Limb (tissue), 2 donors: Measurements from ENCODE around the gene MYO9A.

ENCODE experiments used
- DNase-seq, 2 donors: peaks; one replicate each; pipeline ENCODE4 v3.0.0-alpha.2; 2016; ENCODE audit errors: extremely low spot score in 2 of 2

MYO9A gene

DNA sequence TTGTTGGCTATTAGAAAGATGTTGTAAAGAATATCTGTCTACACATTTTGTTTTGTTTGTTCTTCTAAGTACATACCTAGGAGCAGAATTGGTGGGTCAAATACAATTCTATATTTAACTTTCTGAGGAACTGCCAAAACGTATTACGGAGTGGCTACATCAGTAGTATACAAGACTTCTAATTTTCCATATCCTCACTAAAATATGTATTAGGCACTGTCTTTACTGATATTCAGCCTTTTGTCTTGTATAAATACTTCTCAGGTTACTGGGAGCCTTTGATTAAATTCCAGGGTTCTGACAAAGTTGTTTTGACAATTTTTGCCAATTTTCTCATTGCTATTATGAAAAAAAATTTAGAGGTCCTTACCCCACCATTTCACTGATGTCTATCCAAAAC lies 160.9 kb downstream of the MYO9A start:
- DNase-seq: no peak

GRCh38 chr15:71951134-71951533 lies 166.8 kb downstream of the MYO9A start:
- DNase-seq: no peak

GRCh38 chr15:71945012-71945411 lies 172.9 kb downstream of the MYO9A start:
- no peak for DNase-seq

GRCh38 chr15:71943806-71944205 lies 174.1 kb downstream of the MYO9A start:
- DNase-seq: no peak

DNA sequence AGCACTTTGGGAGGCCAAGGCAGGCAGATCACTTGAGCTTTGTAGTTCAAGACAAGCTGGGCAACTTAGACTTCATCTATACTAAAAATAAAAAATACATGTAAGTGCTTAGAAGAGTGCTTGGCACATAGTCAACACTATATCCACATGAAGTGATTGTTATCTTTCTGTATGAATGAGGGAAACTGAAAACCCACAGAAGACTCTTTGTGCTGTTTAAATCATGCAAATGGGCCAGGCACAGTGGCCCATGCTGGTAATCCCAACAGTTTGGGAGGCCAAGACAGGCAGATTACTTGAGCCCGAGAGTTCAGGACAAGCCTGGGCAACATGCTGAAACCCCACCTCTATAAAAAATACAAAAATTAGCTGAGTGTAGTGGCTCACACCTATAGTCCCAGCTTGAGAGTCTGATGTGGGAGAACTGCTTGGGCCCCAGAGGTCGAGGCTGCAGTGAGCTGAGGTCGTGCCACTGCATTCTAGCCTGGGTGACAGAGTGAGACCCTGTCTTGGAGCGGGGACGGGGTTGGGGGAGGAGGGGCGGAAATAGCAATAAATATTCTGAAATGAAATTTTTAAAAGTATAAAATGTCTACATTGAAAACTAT lies 177.9 kb downstream of the MYO9A start:
- no peak for DNase-seq

DNA sequence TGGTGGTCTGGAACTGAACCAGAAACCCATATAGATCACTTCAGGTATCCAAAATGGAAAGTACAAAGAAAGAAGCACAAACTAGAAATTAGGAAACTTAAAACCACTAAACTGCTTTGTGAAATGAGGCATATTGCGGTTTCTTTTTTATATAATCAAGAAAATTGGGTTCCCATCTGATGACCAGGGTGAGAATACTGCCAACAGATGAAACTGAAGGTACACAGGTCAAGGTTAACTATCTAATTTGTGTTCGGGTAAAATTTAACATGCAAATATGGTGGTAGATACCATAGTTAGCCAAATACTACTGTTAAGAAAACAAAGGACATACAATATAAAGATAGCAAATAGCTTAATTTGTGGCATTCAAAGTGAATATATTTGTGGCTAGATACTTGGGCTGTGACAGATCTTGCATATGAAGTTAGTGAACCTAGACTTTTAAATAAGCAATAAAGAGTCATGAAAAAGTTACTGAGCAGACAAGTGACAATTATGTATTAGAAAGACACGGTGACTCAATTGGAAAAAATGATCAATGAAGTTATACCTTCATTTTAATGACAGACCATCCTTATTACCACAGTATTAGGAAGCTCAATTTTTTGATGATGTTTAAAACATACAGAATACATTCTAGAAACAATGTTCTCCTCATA lies 180.2 kb downstream of the MYO9A start:
- DNase-seq: no peak

DNA sequence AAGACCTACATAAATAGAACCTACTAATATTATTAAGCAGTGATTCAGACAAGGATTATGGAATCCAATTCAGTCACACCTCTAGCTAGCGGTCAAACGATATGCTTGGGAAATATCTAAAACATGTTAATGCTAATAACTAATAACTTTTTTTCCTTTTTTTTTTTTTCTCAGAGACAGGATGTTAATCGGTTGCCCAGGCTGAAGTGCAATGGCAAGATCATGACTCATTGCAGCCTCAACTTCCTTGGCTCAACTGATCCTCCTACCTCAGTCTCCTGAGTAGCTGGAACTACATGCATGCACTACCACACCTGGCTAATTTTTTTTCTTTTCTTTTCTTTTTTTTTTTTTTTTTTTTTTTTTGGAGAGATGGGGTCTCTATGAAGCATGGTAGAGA lies 183.5 kb downstream of the MYO9A start:
- DNase-seq: no peak

- DNase-seq: no peak
Observed at GRCh38 chr15:71932689-71933088, 185.3 kb downstream of the MYO9A start.

- DNase-seq: no peak
Observed at GRCh38 chr15:71931261-71931660, 186.7 kb downstream of the MYO9A start.

GRCh38 chr15:71925145-71925544 lies 192.8 kb downstream of the MYO9A start:
- DNase-seq: no peak

- no peak for DNase-seq
Observed at GRCh38 chr15:71921191-71921590, 196.8 kb downstream of the MYO9A start.

- DNase-seq: no peak
Observed at GRCh38 chr15:71920573-71920972, 197.4 kb downstream of the MYO9A start.

- DNase-seq: peak in 1 of 2 donors; percentile 2
Observed at GRCh38 chr15:71916834-71917233, 201.1 kb downstream of the MYO9A start.

- no peak for DNase-seq
Observed at GRCh38 chr15:71914092-71914491, 203.9 kb downstream of the MYO9A start.

DNA sequence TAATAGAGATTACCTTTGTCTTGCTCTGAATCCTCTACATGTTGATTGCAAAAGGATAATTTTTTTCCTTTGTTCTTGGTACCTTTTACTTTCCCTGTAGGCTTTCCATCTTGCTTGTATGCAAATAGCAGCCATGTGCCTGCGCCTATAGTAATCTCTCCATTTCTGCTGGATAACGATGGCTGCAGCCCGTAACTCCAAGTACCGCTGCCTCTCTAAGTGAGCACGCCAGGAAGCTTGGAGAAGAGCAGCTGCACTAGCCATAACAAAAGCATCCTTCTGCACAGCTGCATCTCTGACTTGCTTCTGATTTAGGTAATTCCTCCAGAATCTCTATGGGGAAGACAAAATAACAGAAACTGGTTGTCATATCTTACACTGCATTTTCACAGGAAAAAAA lies 218.3 kb downstream of the MYO9A start:
- DNase-seq: no peak

GRCh38 chr15:71893691-71894090 lies 224.3 kb downstream of the MYO9A start:
- DNase-seq: no peak

DNA sequence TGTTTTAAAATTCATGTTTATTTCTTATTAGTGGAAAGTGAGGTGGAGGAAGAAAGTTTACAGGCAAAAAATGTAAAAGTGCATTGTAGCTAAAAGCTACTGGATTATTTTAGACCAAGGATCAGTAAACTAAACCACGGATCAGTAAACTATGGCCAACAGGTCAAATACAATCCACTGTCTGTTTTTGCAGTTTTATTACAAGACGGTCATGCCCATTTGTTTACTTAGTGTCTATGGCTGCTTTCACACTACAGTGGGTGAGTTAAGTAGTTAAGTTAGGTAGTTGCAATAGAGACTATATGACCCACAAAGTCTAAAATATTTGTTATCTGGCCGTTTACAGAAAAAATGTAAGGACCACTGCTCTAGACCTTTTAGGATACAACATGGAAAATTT lies 225.6 kb downstream of the MYO9A start:
- DNase-seq: no peak

DNA sequence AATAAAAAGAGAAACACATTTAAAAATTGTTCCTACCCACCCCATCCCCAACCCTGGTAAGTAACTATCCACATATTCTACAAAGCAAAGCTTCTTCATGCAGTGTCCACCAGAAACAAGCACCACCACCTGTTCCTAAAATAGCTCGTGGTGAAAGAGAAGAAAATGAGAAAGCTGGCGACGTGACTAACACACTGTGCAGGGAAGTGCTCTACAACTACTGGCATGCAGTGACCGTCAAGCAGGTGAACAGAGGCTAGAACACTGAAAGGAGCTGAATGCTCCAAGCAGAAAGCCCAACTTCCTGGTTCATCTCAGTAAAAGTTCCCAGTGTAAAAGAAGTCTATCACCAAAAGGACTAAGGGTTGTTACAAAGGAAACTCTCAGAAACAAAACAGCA lies 226.9 kb downstream of the MYO9A start:
- DNase-seq: no peak

DNA sequence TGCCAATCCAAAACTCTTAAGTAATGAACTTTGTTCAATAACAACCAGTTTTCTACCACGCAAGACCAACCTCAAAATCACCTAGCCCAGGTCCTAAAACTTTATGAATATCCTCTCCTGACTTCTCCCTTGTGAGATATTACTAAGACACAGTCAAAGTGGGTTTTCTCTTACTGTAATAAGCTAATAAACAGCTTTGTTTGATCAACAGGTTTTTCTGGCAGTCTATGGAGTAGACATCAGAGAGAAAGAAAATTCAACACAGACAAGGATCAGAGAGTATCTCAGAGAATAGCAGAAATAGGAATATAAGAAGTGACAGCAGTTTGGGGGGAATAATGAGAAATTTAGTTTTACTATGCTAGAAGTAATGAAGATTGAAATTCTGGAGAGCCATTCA lies 228.0 kb downstream of the MYO9A start:
- DNase-seq: no peak

- no peak for DNase-seq
Observed at GRCh38 chr15:71889385-71889784, 228.6 kb downstream of the MYO9A start.

- DNase-seq: no peak
Observed at GRCh38 chr15:71888797-71889196, 229.2 kb downstream of the MYO9A start.

GRCh38 chr15:71885390-71885789 lies 232.6 kb downstream of the MYO9A start:
- DNase-seq: no peak

DNA sequence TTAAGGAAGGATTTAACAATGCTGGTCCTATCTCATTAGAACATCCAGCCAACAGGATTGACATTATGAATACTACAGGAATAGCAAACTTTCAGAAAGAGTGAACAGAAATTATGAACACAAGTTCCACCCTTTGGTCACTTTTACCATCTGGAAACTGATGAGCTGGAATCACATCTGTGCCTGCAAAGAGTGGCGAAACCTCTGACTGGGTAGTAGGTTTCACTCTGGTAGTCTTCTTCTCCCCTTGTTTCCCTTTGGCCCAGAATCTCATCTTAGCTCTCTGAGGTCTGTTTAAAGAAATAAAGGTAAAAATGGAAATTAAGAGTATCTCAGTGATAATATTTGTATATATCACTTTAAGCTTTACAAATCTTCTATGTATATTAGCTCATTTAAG lies 234.5 kb downstream of the MYO9A start:
- DNase-seq: no peak

DNA sequence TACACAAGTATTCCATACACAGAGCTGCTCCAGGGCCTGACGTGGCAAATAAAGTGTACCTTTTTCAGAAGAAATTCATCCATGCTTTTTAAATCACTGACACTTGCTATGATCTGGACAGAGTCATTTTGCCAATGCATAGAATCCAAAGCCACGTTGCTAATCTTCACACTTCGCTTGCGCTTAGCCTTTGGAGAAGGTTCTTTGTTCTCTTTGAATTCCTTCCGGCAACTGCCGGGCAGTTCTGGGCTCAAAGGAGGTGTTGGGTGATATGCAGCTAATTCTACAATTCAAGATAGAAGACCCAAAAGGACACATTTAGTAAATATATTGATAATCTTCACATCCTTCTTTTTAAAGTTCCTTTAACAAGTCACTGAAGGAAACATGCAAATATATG lies 237.7 kb downstream of the MYO9A start:
- DNase-seq: no peak
